B cell (primary cell): Measurements from ENCODE around the gene SLC18A2.

Experiments used
- EZH2 ChIP-seq: IDR thresholded peaks from 2 replicates; pipeline ENCODE4 v1.6.1; 2012; ENCODE audit warnings: borderline replicate concordance, low read depth, mild to moderate bottlenecking, moderate library complexity, low read length; ENCODE audit not compliant: insufficient read depth, poor library complexity, severe bottlenecking
- TF ChIP-seq, protein P1 (sequence below): fragments of 200-600 bp; IDR thresholded peaks from one replicate; pipeline ENCODE4 v1.8.0; 2022; ENCODE audit warnings: antibody characterized with exemption, mild to moderate bottlenecking

DNA sequence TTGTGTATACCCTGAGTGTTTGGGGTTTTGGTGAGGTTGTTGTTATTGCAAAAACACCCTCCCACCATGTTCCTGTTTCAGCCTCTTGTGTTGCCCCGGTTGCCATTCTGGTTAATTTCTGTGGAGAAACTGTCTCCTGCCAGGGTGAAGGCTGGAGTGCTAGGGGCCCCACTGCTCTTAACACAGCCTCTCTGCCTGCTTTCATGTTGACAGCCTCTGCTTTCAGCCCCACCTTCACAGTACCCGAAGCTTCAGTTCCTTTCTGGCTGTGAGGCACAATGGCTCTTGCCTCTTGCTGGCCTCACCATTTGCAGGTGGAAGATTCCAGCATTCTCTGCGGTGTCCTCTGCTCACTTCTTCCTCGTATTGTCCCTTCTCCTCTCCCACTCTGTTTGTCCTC lies 19.2 kb downstream of the SLC18A2 start:
- TF ChIP-seq, protein P1, sequence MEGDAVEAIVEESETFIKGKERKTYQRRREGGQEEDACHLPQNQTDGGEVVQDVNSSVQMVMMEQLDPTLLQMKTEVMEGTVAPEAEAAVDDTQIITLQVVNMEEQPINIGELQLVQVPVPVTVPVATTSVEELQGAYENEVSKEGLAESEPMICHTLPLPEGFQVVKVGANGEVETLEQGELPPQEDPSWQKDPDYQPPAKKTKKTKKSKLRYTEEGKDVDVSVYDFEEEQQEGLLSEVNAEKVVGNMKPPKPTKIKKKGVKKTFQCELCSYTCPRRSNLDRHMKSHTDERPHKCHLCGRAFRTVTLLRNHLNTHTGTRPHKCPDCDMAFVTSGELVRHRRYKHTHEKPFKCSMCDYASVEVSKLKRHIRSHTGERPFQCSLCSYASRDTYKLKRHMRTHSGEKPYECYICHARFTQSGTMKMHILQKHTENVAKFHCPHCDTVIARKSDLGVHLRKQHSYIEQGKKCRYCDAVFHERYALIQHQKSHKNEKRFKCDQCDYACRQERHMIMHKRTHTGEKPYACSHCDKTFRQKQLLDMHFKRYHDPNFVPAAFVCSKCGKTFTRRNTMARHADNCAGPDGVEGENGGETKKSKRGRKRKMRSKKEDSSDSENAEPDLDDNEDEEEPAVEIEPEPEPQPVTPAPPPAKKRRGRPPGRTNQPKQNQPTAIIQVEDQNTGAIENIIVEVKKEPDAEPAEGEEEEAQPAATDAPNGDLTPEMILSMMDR, result no peak
- no peak for TF ChIP-seq EZH2
